Uterus (tissue), 2 donors: ENCODE data around the gene FHAD1.

Experiments
- POLR2A ChIP-seq, 2 donors: fragments of 450-650 bp; IDR thresholded peaks; one replicate each; pipeline ENCODE4 v1.6.1; 2016; ENCODE audit warnings: antibody characterized with exemption in 2 of 2, mild to moderate bottlenecking in 1 of 2, moderate library complexity in 1 of 2
- TF ChIP-seq, protein P1 (sequence below), 4 experiments: fragments of 200-600 bp in 2 of 4; fragments of 450-650 bp in 2 of 4; sonication (generic) in 2 of 4; IDR thresholded peaks; one replicate each; pipeline ENCODE4 v1.5.1; 2016 to 2019; ENCODE audit warnings: antibody characterized with exemption in 4 of 4, mild to moderate bottlenecking in 2 of 4, moderate library complexity in 1 of 4

- no peak for TF ChIP-seq POLR2A (IDR thresholded peaks at IDR 0.05)
- TF ChIP-seq, protein P1, sequence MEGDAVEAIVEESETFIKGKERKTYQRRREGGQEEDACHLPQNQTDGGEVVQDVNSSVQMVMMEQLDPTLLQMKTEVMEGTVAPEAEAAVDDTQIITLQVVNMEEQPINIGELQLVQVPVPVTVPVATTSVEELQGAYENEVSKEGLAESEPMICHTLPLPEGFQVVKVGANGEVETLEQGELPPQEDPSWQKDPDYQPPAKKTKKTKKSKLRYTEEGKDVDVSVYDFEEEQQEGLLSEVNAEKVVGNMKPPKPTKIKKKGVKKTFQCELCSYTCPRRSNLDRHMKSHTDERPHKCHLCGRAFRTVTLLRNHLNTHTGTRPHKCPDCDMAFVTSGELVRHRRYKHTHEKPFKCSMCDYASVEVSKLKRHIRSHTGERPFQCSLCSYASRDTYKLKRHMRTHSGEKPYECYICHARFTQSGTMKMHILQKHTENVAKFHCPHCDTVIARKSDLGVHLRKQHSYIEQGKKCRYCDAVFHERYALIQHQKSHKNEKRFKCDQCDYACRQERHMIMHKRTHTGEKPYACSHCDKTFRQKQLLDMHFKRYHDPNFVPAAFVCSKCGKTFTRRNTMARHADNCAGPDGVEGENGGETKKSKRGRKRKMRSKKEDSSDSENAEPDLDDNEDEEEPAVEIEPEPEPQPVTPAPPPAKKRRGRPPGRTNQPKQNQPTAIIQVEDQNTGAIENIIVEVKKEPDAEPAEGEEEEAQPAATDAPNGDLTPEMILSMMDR (IDR thresholded peaks at IDR 0.05) = no peak
These were observed 144.3 kb downstream of the FHAD1 start for GRCh38 chr1:15391366-15391765.
